GM12878 (cell line): Measurements from ENCODE around the gene CCSER2. TPM values are rescaled to one million over a fixed set of nuclear protein-coding genes. Genes with fewer than 3 reads are reported as not detected.

Source experiments
- ATAC-seq: fragments of 200-7000 bp; cut with Tn5 transposase; 3 replicates; pipeline ENCODE4 v1.9.1; 2020; ENCODE audit warnings: mild to moderate bottlenecking, moderate library complexity
- BruUV-seq: library from RNA; stranded (reverse); fragments of 400-500 nt; replicated peaks from 2 replicates; lab custom pipeline; 2021; lab: Mats Ljungman, UMichigan
- CTCF ChIA-PET: fragments of 300-600 bp; sonication (Branson Sonifier 250); formaldehyde crosslinking; extraction: SDS; loops from one replicate; lab custom pipeline; 2021; ENCODE audit warnings: inconsistent platforms; lab: Yijun Ruan, JAX
- POLR2A ChIA-PET: fragments of 350-600 bp; formaldehyde crosslinking; extraction: SDS; loops from one replicate; lab custom pipeline; 2021; ENCODE audit warnings: inconsistent platforms; lab: Charles Lee
- RAD21 ChIA-PET: fragments of 300-600 bp; sonication (Branson Sonifier 250); formaldehyde crosslinking; loops from one replicate; lab custom pipeline; 2023; ENCODE audit warnings: antibody characterized with exemption; ENCODE audit not compliant: unreplicated experiment; lab: Charles Lee
- SMC1A ChIA-PET: fragments of 300-600 bp; sonication (Branson Sonifier 250); formaldehyde crosslinking; loops from one replicate; lab custom pipeline; 2023; ENCODE audit not compliant: unreplicated experiment, uncharacterized antibody; lab: Charles Lee
- DNase-seq: peaks from one replicate; pipeline ENCODE4 v3.0.0-alpha.2; 2011; ENCODE audit warnings: low read depth, low spot score
- FAIRE-seq: peaks from 3 replicates; lab custom pipeline; 2011; peaks lifted over from hg19 to GRCh38; lab: Jason Lieb, UNC
- H2AFZ ChIP-seq: 2 replicates; pipeline ENCODE4 v1.6.0; 2011; ENCODE audit warnings: low read depth, low read length, control low read depth; ENCODE audit not compliant: control insufficient read depth
- H3K27ac ChIP-seq: 2 replicates; pipeline ENCODE4 v1.5.1; 2011; ENCODE audit warnings: control low read depth; ENCODE audit not compliant: control insufficient read depth, insufficient read depth
- H3K27me3 ChIP-seq, 2 experiments: replicated peaks in 1 of 2; 2 replicates each; pipeline versions ENCODE4 v1.6.0 to v1.6.1; 2011; ENCODE audit warnings: low read length in 1 of 2; ENCODE audit not compliant: control insufficient read depth in 2 of 2, insufficient read depth in 2 of 2
- H3K36me3 ChIP-seq, 2 experiments: 2 replicates each; pipeline ENCODE4 v1.5.1; 2011; ENCODE audit warnings: low read length in 1 of 2; ENCODE audit not compliant: control insufficient read depth in 2 of 2, insufficient read depth in 2 of 2
- H3K4me1 ChIP-seq: 2 replicates; pipeline ENCODE4 v1.6.1; 2011; ENCODE audit warnings: mild to moderate bottlenecking, low read length, moderate library complexity, mixed read lengths; ENCODE audit not compliant: control insufficient read depth, insufficient read depth
- H3K4me2 ChIP-seq: 2 replicates; pipeline ENCODE4 v1.6.0; 2011; ENCODE audit warnings: control low read depth; ENCODE audit not compliant: control insufficient read depth, insufficient read depth
- H3K4me3 ChIP-seq: fragments of 200-600 bp; sonication (generic); 2 replicates; pipeline ENCODE4 v1.5.1; 2016
- H3K79me2 ChIP-seq: 2 replicates; pipeline ENCODE4 v1.6.0; 2011; ENCODE audit warnings: low read length; ENCODE audit not compliant: control insufficient read depth, insufficient read depth
- H3K9ac ChIP-seq: 2 replicates; pipeline ENCODE4 v1.8.0; 2011; ENCODE audit warnings: low read length, control low read depth, mixed read lengths; ENCODE audit not compliant: control insufficient read depth, insufficient read depth
- H3K9me3 ChIP-seq: replicated peaks from 3 replicates; pipeline ENCODE4 v1.5.1; 2011; ENCODE audit warnings: mild to moderate bottlenecking, low read length; ENCODE audit not compliant: control insufficient read depth, insufficient read depth
- H4K20me1 ChIP-seq: 2 replicates; pipeline ENCODE4 v1.6.0; 2011; ENCODE audit not compliant: control insufficient read depth, insufficient read depth
- NR2C2 ChIP-seq: IDR thresholded peaks from 2 replicates; pipeline ENCODE4 v1.6.1; 2011; ENCODE audit warnings: borderline replicate concordance, low read depth; ENCODE audit not compliant: control insufficient read depth, insufficient read length
- WGBS: methylation state at CpG from one replicate; pipeline ENCODE4 v1.1.6; 2016; ENCODE audit warnings: low lambda C conversion rate; ENCODE audit not compliant: insufficient replicate concordance, insufficient coverage; ENCODE audit errors: missing lambda C conversion rate; 5-methylcytosine and 5-hydroxymethylcytosine counted together
- in situ Hi-C: fragments of 300-500 bp; cut with MboI; formaldehyde crosslinking; loops from 9 replicates; pipeline ENCODE4 v1.14.3; 2018; ENCODE audit warnings: mixed read lengths
- intact Hi-C: fragments of 100-400 bp; cut with micrococcal nuclease; formaldehyde crosslinking; loops from one replicate; pipeline ENCODE4 v1.14.2; 2022; ENCODE audit not compliant: unreplicated experiment
- polyA plus RNA-seq, 11 experiments: library from polyadenylated mRNA; depleted of rRNA in 4 of 11; unstranded in 6 of 11; stranded (reverse) in 5 of 11; fragments of >200 nt; fragmentation: Nextera tagmentation in 4 of 11; fragmentation: Illumina TruSeq in 1 of 11; extraction: Ambion mirVana in 4 of 11; extraction: Trizol in 1 of 11; gene quantifications; 1 replicate in 1 of 11; 2 replicates in 10 of 11; pipeline versions ENCODE4 v1.2.1 to v1.2.3, GENCODE V29; 2011 to 2016; ENCODE audit warnings: inconsistent platforms in 2 of 11, missing spikeins in 2 of 11, low read depth in 1 of 11
- total RNA-seq, 4 experiments: library from RNA; depleted of rRNA in 3 of 4; stranded (reverse); fragments of >200 nt in 3 of 4; fragmentation: Illumina TruSeq in 1 of 4; extraction: Trizol in 1 of 4; gene quantifications; 2 replicates each; pipeline versions ENCODE4 v1.2.1 to v1.2.3, GENCODE V29; 2013 to 2021
- TF ChIP-seq, protein P1 (sequence below): IDR thresholded peaks from 2 replicates; pipeline ENCODE4 v1.6.1; 2012; ENCODE audit warnings: improper control_type of control experiment, low read depth, low read length; ENCODE audit not compliant: insufficient replicate concordance
- TF ChIP-seq, protein P2 (sequence below), 3 experiments: IDR thresholded peaks in 2 of 3; conservative IDR thresholded peaks in 1 of 3; 2 replicates each; pipeline ENCODE4 v1.5.1; 2011; ENCODE audit warnings: low read depth in 3 of 3, low read length in 3 of 3, mild to moderate bottlenecking in 3 of 3, control low read depth in 2 of 3, moderate library complexity in 2 of 3, inconsistent platforms in 1 of 3, mixed read lengths in 1 of 3; ENCODE audit not compliant: control insufficient read depth in 2 of 3, insufficient read depth in 1 of 3; ENCODE audit errors: extremely low read depth in 1 of 3
- TF ChIP-seq, protein P3 (sequence below): IDR thresholded peaks from 2 replicates; pipeline ENCODE4 v1.6.1; 2012; ENCODE audit warnings: low read depth, low read length, improper control_type of control experiment

Gene CCSER2
- total and polyA plus RNA-seq, 10 of the 15 experiments (the other 5 are each of a cell fraction or from before 2014, with no cell fraction given), result 4.7 to 18.8 (median 13.2) TPM

DNA sequence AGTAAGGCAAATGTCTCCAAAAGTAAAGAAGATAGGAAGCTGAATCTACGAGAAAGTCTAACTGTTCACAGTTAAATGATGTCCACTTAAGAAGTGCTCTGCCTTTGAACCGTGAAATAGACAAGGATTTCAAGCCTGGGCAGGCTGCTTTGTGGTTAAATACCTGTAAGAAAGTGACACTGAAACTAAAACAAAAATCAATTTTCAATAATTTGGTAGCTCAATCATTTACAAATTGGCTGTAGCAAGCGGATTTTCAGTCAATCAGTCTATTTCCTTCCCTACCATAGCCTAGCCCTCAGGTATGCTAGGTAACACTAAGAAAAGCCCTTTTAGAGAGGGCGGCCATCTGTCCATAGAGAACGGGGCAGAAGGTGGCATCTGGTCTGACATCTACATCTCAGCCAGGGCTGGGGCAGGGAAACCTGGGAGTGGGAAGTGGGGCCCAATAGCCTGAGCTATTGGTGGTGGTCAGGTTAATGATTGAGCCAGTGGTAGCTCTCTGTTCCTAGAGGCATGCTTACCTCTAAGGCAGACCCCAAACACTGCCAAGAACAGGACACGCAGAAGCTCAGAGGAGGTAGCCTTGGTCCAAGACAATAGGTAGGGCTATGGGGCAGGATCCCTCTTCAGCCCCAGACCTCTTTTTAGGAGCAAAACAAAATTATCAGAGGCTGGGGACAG, 223.2 kb downstream of the CCSER2 start (continued):
- TF ChIP-seq, protein P1, sequence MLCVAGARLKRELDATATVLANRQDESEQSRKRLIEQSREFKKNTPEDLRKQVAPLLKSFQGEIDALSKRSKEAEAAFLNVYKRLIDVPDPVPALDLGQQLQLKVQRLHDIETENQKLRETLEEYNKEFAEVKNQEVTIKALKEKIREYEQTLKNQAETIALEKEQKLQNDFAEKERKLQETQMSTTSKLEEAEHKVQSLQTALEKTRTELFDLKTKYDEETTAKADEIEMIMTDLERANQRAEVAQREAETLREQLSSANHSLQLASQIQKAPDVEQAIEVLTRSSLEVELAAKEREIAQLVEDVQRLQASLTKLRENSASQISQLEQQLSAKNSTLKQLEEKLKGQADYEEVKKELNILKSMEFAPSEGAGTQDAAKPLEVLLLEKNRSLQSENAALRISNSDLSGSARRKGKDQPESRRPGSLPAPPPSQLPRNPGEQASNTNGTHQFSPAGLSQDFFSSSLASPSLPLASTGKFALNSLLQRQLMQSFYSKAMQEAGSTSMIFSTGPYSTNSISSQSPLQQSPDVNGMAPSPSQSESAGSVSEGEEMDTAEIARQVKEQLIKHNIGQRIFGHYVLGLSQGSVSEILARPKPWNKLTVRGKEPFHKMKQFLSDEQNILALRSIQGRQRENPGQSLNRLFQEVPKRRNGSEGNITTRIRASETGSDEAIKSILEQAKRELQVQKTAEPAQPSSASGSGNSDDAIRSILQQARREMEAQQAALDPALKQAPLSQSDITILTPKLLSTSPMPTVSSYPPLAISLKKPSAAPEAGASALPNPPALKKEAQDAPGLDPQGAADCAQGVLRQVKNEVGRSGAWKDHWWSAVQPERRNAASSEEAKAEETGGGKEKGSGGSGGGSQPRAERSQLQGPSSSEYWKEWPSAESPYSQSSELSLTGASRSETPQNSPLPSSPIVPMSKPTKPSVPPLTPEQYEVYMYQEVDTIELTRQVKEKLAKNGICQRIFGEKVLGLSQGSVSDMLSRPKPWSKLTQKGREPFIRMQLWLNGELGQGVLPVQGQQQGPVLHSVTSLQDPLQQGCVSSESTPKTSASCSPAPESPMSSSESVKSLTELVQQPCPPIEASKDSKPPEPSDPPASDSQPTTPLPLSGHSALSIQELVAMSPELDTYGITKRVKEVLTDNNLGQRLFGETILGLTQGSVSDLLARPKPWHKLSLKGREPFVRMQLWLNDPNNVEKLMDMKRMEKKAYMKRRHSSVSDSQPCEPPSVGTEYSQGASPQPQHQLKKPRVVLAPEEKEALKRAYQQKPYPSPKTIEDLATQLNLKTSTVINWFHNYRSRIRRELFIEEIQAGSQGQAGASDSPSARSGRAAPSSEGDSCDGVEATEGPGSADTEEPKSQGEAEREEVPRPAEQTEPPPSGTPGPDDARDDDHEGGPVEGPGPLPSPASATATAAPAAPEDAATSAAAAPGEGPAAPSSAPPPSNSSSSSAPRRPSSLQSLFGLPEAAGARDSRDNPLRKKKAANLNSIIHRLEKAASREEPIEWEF, result no peak
- TF ChIP-seq, protein P2, sequence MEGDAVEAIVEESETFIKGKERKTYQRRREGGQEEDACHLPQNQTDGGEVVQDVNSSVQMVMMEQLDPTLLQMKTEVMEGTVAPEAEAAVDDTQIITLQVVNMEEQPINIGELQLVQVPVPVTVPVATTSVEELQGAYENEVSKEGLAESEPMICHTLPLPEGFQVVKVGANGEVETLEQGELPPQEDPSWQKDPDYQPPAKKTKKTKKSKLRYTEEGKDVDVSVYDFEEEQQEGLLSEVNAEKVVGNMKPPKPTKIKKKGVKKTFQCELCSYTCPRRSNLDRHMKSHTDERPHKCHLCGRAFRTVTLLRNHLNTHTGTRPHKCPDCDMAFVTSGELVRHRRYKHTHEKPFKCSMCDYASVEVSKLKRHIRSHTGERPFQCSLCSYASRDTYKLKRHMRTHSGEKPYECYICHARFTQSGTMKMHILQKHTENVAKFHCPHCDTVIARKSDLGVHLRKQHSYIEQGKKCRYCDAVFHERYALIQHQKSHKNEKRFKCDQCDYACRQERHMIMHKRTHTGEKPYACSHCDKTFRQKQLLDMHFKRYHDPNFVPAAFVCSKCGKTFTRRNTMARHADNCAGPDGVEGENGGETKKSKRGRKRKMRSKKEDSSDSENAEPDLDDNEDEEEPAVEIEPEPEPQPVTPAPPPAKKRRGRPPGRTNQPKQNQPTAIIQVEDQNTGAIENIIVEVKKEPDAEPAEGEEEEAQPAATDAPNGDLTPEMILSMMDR (IDR thresholded peaks at IDR 0.05 in 2 of 3, conservative IDR thresholded peaks at IDR 0.05 in 1 of 3; ENCODE audit: control insufficient read depth in 2 of 3, extremely low read depth in 1 of 3, insufficient read depth in 1 of 3, low read depth in 3 of 3, low read length in 3 of 3), result no peak

DNA sequence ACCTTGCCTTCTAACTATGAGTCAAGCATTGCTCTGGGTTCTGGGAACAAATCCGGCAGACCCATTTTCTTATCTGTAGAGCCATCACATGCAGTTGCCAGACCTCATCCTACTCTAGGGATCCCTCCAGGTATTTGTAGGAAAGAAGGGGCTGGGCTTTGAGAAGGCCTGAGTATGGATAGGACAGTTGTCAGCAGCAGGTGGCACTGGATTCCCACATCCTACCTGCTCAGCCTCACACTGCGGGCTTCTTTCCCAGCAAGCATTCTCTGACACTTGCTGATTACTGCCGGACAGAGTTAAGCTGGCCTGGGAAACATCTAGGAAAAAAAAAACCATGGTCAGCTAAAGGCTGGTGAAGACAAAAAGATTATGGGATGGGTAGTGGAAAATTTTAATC, 224.1 kb downstream of the CCSER2 start:
- Histone ChIP-seq H3K9me3 (no peaks in the 10 kb centered on the region), H3K27ac (no peak overlapping the region), H3K4me1 (no peaks in the 10 kb centered on the region), H3K36me3 (no peaks in the 10 kb centered on the region)
- FAIRE-seq, result no peak
- intact Hi-C loops, result no loop called here
- DNase-seq, result no peak
- ChIA-PET SMC1A (interaction anchor here (0.9 kb wide), 1 partner anchor 15 kb away, joined by 3 read pairs; no protein-coding TSS in a partner anchor), RAD21 (interaction anchor here (1.4 kb wide), 1 partner anchor 15 kb away, joined by 4 read pairs; no protein-coding TSS in a partner anchor)
- in situ Hi-C loops, result no loop called here
- BruUV-seq, result no TSS peak
- TF ChIP-seq NR2C2, result no peak
- TF ChIP-seq, protein P3, sequence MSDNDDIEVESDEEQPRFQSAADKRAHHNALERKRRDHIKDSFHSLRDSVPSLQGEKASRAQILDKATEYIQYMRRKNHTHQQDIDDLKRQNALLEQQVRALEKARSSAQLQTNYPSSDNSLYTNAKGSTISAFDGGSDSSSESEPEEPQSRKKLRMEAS, result no peak
- TF ChIP-seq, all 136 proteins: peak for 0
- H3K79me2 ChIP-seq, result no peaks in the 10 kb centered on the region
- H2AFZ ChIP-seq, result no peak overlapping the region
- POLR2A ChIA-PET, result no interaction called here
- no peak overlapping the region for H3K9ac ChIP-seq
- no peak overlapping the region for H3K4me2 ChIP-seq
- H4K20me1 ChIP-seq, result no peaks in the 10 kb centered on the region
- no peak overlapping the region for H3K4me3 ChIP-seq
- CTCF ChIA-PET, result interaction anchor here (0.6 to 2.4 kb wide), 4 partner anchors 11 to 102 kb away, joined by 3 to 10 read pairs (median 3); no protein-coding TSS in a partner anchor
- ATAC-seq, result no peak
- no peaks in the 10 kb centered on the region for H3K27me3 ChIP-seq
- WGBS, result 45% methylated on average over 3 of the region's 3 CpGs
